HepG2 (cell line): ENCODE data around the gene SPCS1. TPM values are rescaled to one million over a fixed set of nuclear protein-coding genes. Genes with fewer than 3 reads are reported as not detected.

Source experiments
- EZH2 ChIP-seq: conservative IDR thresholded peaks from 2 replicates; pipeline ENCODE4 v1.6.1; 2012; ENCODE audit warnings: mild to moderate bottlenecking, low read depth, low read length, moderate library complexity
- MYNN ChIP-seq: sonication (generic); formaldehyde crosslinking; IDR thresholded peaks from 2 replicates; pipeline ENCODE4 v1.4.0; 2020; ENCODE audit warnings: mild to moderate bottlenecking, low read depth, missing genetic modification reagents
- SMAD1 ChIP-seq: sonication (generic); formaldehyde crosslinking; IDR thresholded peaks from 2 replicates; pipeline ENCODE4 v1.4.0; 2020; ENCODE audit warnings: missing genetic modification reagents, low read depth, mild to moderate bottlenecking, borderline replicate concordance
- SRY ChIP-seq: sonication (generic); formaldehyde crosslinking; IDR thresholded peaks from 2 replicates; pipeline ENCODE4 v1.8.0; 2022; ENCODE audit warnings: mild to moderate bottlenecking, missing genetic modification reagents
- ZKSCAN8 ChIP-seq: IDR thresholded peaks from 2 replicates; pipeline ENCODE4 v1.6.1; 2016; ENCODE audit warnings: borderline replicate concordance, missing genetic modification reagents, missing compliant biosample characterization
- ZNF264 ChIP-seq: sonication (generic); formaldehyde crosslinking; IDR thresholded peaks from 2 replicates; pipeline ENCODE4 v1.4.0; 2020; ENCODE audit warnings: missing genetic modification reagents
- ZNF496 ChIP-seq: sonication (generic); formaldehyde crosslinking; IDR thresholded peaks from 2 replicates; pipeline ENCODE4 v1.8.1; 2023; ENCODE audit warnings: mild to moderate bottlenecking, moderate library complexity, missing genetic modification reagents; ENCODE audit not compliant: insufficient replicate concordance
- ZNF7 ChIP-seq: IDR thresholded peaks from 2 replicates; pipeline ENCODE4 v1.6.1; 2016; ENCODE audit warnings: missing biosample characterization, missing genetic modification reagents
- ZNF749 ChIP-seq: sonication (generic); formaldehyde crosslinking; IDR thresholded peaks from 2 replicates; pipeline ENCODE4 v1.8.0; 2022; ENCODE audit warnings: mild to moderate bottlenecking, missing genetic modification reagents, moderate library complexity, borderline replicate concordance
- ZNF761 ChIP-seq: sonication (generic); formaldehyde crosslinking; conservative IDR thresholded peaks from 2 replicates; pipeline ENCODE4 v1.4.0; 2020; ENCODE audit warnings: mild to moderate bottlenecking, missing genetic modification reagents
- polyA plus RNA-seq, 8 experiments: library from polyadenylated mRNA; depleted of rRNA in 3 of 8; stranded (reverse) in 7 of 8; unstranded in 1 of 8; fragments of >200 nt; fragmentation: Illumina TruSeq in 4 of 8; extraction: Trizol in 4 of 8; gene quantifications; 2 replicates each; pipeline versions ENCODE4 v1.2.1 to v1.2.3, GENCODE V29; 2011 to 2016; ENCODE audit warnings: low read depth in 4 of 8, missing spikeins in 1 of 8, mixed read lengths in 1 of 8; ENCODE audit not compliant: insufficient read depth in 1 of 8
- total RNA-seq, 5 experiments: library from RNA; depleted of rRNA; stranded (reverse); fragments of >200 nt; fragmentation: Illumina TruSeq; extraction: Trizol; gene quantifications; 2 replicates each; pipeline ENCODE4 v1.2.3, GENCODE V29; 2016; ENCODE audit warnings: low read depth in 1 of 5
- TF ChIP-seq, protein P1 (sequence below): sonication (generic); formaldehyde crosslinking; IDR thresholded peaks from 2 replicates; pipeline ENCODE4 v1.5.0; 2020; ENCODE audit warnings: missing genetic modification reagents
- TF ChIP-seq, protein P2 (sequence below): sonication (generic); formaldehyde crosslinking; IDR thresholded peaks from 2 replicates; pipeline ENCODE4 v1.4.0; 2020; ENCODE audit warnings: missing genetic modification reagents, borderline replicate concordance
- TF ChIP-seq, protein P3 (sequence below): sonication (generic); formaldehyde crosslinking; conservative IDR thresholded peaks from 2 replicates; pipeline ENCODE4 v1.8.0; 2022; ENCODE audit warnings: mild to moderate bottlenecking, moderate library complexity, missing genetic modification reagents
- TF ChIP-seq, protein P4 (sequence below): sonication (generic); formaldehyde crosslinking; IDR thresholded peaks from 2 replicates; pipeline ENCODE4 v1.8.0; 2022; ENCODE audit warnings: mild to moderate bottlenecking, missing genetic modification reagents; ENCODE audit not compliant: insufficient replicate concordance
- TF ChIP-seq, protein P5 (sequence below): sonication (generic); formaldehyde crosslinking; IDR thresholded peaks from 2 replicates; pipeline ENCODE4 v1.5.1; 2020; ENCODE audit warnings: missing genetic modification reagents, mild to moderate bottlenecking, borderline replicate concordance

Gene SPCS1
- total and polyA plus RNA-seq, 2 of the 13 experiments (the other 11 are each of a cell fraction or from before 2014, with no cell fraction given): 84.6 to 120 TPM

DNA sequence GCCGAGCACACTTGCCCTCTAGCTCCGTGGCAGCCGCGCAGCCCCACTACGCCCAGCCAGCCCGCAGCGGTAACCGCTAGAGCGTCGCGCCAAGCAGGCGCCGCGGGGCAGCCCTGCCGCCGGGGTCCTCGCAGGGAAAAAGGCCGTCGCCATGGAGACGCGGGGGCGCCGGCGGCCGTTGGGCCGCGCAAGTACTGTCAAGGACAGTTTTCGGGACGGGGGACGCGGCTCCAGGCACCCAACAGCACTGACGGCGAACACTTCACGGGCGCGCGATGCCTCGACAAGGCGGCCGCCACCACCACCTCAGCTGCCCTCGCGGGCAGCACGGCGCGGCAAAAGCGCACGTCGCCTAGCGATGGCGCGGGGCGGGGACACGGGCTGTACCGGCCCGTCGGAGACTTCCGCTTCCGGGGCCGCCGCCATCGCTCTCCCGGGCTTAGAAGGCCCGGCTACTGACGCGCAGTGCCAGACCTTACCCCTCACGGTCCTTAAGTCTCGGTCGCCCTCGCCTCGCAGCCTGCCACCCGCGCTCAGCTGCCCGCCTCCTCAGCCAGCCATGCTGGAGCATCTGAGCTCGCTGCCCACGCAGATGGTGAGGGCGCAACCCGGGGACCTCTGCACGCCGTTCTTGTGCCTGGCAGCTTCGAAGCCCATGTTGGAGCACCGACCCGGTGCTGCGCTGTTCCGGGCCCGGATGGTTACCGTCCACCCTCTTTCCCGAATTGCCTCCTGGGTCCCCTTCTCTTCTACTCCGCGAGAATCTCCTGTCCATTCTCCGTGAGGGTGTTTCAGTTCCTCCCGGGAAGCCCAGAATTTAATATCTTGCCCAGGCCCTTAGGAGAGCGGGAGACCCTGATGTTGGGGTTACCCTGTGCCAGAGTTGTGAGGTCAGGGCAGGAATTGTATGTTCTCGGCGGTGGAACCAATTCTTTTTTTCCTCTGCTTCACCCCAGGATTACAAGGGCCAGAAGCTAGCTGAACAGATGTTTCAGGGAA lies at the start of gene SPCS1, which contains the start of gene GLT8D1 (continued):
- TF ChIP-seq, protein P1, sequence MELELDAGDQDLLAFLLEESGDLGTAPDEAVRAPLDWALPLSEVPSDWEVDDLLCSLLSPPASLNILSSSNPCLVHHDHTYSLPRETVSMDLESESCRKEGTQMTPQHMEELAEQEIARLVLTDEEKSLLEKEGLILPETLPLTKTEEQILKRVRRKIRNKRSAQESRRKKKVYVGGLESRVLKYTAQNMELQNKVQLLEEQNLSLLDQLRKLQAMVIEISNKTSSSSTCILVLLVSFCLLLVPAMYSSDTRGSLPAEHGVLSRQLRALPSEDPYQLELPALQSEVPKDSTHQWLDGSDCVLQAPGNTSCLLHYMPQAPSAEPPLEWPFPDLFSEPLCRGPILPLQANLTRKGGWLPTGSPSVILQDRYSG (CRISPR knock-in tag): no peak
- TF ChIP-seq, protein P2, sequence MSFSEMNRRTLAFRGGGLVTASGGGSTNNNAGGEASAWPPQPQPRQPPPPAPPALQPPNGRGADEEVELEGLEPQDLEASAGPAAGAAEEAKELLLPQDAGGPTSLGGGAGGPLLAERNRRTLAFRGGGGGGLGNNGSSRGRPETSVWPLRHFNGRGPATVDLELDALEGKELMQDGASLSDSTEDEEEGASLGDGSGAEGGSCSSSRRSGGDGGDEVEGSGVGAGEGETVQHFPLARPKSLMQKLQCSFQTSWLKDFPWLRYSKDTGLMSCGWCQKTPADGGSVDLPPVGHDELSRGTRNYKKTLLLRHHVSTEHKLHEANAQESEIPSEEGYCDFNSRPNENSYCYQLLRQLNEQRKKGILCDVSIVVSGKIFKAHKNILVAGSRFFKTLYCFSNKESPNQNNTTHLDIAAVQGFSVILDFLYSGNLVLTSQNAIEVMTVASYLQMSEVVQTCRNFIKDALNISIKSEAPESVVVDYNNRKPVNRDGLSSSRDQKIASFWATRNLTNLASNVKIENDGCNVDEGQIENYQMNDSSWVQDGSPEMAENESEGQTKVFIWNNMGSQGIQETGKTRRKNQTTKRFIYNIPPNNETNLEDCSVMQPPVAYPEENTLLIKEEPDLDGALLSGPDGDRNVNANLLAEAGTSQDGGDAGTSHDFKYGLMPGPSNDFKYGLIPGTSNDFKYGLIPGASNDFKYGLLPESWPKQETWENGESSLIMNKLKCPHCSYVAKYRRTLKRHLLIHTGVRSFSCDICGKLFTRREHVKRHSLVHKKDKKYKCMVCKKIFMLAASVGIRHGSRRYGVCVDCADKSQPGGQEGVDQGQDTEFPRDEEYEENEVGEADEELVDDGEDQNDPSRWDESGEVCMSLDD (CRISPR knock-in tag): peak; percentile 61; the same call in 1 of the 2 replicates
- TF ChIP-seq, protein P3, sequence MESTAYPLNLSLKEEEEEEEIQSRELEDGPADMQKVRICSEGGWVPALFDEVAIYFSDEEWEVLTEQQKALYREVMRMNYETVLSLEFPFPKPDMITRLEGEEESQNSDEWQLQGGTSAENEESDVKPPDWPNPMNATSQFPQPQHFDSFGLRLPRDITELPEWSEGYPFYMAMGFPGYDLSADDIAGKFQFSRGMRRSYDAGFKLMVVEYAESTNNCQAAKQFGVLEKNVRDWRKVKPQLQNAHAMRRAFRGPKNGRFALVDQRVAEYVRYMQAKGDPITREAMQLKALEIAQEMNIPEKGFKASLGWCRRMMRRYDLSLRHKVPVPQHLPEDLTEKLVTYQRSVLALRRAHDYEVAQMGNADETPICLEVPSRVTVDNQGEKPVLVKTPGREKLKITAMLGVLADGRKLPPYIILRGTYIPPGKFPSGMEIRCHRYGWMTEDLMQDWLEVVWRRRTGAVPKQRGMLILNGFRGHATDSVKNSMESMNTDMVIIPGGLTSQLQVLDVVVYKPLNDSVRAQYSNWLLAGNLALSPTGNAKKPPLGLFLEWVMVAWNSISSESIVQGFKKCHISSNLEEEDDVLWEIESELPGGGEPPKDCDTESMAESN (CRISPR knock-in tag): peak; percentile 55; the same call in 1 of the 2 replicates
- no peak for TF ChIP-seq ZNF264 (CRISPR knock-in tag)
- peak; percentile 26; the same call in 1 of the 2 replicates for TF ChIP-seq MYNN
- TF ChIP-seq, protein P4, sequence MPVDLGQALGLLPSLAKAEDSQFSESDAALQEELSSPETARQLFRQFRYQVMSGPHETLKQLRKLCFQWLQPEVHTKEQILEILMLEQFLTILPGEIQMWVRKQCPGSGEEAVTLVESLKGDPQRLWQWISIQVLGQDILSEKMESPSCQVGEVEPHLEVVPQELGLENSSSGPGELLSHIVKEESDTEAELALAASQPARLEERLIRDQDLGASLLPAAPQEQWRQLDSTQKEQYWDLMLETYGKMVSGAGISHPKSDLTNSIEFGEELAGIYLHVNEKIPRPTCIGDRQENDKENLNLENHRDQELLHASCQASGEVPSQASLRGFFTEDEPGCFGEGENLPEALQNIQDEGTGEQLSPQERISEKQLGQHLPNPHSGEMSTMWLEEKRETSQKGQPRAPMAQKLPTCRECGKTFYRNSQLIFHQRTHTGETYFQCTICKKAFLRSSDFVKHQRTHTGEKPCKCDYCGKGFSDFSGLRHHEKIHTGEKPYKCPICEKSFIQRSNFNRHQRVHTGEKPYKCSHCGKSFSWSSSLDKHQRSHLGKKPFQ (CRISPR knock-in tag): no peak
- 0 out of 2 replicates have a peak, but pooled peaks have one; percentile 10 for TF ChIP-seq ZKSCAN8 (CRISPR knock-in tag)
- peak; percentile 71; the same call in 1 of the 2 replicates for TF ChIP-seq SMAD1
- no peak for TF ChIP-seq ZNF496 (CRISPR knock-in tag)
- peak; percentile 52; the same call in 1 of the 2 replicates for TF ChIP-seq SRY (CRISPR knock-in tag)
- TF ChIP-seq EZH2: no peak
- no peak for TF ChIP-seq ZNF7 (CRISPR knock-in tag)
- TF ChIP-seq ZNF761: peak; percentile 86; the same call in 1 of the 2 replicates
- TF ChIP-seq, protein P5, sequence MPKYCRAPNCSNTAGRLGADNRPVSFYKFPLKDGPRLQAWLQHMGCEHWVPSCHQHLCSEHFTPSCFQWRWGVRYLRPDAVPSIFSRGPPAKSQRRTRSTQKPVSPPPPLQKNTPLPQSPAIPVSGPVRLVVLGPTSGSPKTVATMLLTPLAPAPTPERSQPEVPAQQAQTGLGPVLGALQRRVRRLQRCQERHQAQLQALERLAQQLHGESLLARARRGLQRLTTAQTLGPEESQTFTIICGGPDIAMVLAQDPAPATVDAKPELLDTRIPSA: no peak
- 0 out of 2 replicates have a peak, but pooled peaks have one; percentile 52 for TF ChIP-seq ZNF749 (CRISPR knock-in tag)
